CD4-positive, alpha-beta T cell treated with Interleukin-4 for 1 hour (primary cell): ENCODE data around the gene SRP14.

Experiments used
- DNase-seq, 2 donors: peaks; one replicate each; pipeline ENCODE4 v3.0.0-alpha.2; 2020 to 2022

SRP14 gene

DNA sequence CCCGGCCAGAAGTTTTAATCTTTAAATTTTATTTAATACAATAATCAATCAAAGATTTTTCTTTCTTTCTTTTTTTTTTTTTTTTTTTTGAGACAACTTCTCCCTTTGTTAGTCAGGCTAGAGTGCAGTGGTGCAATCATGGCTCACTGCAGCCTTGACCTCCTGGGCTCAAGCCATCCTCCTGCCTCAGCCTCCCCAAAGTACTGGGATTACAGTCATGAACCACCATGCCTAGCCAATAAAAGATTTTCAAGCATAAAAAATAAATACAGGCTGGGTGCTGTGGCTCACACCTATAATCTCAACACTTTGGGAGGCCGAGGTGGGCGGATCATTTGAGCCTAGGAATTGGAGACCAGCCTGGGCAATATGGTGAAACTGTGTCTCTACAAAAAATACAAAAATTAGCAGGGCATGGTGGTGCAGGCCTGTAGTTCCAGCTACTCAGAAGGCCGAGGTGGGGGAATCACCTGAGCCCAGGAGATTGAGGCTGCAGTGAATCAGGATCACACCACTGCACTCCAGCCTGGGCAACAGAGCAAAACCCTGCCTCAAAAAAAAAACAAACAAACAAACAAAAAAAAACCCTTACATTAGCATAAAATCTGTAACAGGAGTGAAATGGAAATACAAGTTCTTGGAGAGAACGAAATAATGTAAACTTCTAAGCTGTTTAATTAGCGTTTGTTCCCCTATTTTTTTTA is 29.1 kb upstream of the SRP14 start:
- no peak for DNase-seq

GRCh38 chr15:40066589-40066988 is 27.6 kb upstream of the SRP14 start:
- DNase-seq = no peak

GRCh38 chr15:40065166-40065565 is 26.2 kb upstream of the SRP14 start:
- no peak for DNase-seq

- DNase-seq = no peak
These were observed 25.4 kb upstream of the SRP14 start for GRCh38 chr15:40064231-40064894.

GRCh38 chr15:40063563-40064011 is 24.6 kb upstream of the SRP14 start:
- no peak for DNase-seq

GRCh38 chr15:40062816-40063562 is 24.0 kb upstream of the SRP14 start:
- DNase-seq = no peak

DNA sequence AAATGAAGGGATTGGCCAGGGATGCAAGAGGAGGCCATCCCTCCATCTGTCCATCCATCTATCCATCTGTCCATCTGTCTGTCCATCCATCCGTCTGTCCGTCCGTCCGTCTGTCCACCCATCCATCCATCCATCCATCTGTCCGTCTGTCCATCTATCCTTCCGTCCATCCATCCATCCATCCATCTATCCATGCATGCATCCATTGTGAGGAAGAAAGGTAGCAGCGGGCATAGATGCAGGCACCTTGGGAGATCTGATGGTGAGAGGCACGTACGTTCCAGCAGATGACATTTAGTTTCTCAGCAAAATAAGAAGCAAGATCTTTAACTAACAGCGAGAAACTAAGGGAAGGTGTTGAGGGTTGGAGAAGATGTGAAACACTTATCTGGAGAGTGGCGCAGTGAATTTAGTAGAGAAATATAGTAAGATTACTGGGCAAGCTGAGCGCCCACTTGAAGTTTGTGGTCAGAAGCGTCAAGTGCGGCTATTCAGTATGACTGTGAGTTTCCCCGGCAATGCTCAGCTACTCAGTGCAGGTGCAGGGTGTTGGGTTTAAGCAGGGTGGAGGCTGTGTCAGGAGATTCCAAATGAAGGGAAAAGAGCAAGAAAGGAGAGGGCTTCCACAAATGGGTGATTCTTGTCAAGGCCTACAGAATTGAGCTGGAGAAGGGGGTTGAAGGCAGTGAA is 22.4 kb upstream of the SRP14 start:
- no peak for DNase-seq

DNA sequence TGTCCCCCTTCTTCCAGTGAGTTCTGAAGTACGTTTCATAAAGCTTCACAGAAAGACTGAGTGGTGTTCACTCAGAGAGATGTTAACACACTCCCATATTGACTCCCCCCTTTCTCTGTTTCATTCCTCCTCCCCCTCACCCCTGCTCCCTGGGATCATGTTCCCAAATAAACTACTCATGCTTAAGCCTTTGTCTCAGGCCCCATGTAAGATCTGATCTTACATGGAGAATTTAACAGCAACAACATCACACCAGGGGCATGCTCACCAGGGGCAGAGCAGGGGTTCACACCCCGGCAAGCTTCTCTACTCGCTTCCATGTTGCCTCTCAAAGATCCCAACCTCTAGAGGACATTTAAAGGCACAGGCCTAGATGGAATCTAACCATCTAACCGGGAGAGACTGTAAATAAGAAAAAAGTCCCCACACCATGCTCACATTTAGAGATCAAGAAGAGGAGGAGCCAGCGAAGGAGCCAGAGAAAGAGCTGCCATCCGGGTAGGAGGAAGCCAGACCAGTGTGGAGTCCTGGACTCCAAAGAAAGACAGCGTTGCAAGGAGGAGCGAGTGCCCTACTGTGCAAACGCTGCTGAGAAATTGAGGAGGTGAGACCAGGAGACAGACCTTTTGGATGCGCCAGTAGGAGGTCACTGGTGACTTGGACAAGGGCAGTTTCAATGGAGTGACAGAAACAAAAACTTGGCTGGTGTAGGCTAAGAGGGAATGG is 21.4 kb upstream of the SRP14 start:
- DNase-seq = no peak

DNA sequence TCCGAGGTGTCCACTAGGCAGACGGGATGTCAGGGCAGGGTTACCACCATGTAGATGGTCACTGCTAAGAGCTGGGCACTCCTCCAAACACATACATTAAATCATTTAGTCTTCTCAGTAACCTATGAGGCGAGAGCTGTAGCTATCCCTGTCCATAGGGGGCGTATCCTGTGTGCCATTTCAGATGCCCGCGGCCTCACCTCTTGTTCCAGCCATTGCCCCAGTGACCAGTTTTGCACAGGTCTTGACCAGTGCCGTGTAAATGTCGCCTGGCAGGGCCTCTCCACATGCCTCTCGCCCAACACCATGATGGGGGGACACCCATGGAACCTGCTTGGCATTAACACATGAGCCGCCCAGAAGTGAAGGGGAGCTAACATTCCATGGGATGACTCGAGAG is 20.8 kb upstream of the SRP14 start:
- no peak for DNase-seq

DNA sequence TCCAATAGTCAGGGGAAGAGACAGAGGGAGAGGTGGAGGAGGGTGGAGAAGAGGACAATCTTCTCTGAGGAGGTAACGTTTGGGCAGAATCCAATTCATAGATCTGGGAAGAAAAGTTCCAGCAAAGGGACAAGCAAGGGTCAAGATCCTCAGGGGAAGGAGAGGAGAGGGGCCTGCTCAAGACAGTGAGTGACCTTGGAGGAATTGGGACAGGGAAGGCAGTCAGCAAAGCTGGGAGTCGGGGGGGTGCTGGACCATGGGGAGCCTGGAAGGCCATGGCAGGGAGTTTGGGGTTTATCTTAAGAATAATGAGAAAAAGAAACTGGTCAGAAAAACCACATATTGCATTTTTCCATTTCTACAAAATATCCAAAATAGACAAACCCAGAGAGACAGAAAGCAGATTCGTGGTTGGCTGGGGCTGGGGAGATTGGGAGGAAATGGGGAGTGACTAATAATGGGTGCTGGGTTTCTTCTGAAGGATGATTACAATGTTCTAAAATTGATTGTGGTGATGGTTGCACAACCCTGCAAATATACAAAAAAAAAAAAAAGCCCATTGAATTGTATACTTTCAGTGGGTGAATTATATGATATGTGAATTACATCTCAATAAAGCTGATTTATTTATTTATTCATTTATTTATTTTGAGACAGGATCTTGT is 19.6 kb upstream of the SRP14 start:
- no peak for DNase-seq

GRCh38 chr15:40055576-40056293 is 16.8 kb upstream of the SRP14 start:
- no peak for DNase-seq

DNA sequence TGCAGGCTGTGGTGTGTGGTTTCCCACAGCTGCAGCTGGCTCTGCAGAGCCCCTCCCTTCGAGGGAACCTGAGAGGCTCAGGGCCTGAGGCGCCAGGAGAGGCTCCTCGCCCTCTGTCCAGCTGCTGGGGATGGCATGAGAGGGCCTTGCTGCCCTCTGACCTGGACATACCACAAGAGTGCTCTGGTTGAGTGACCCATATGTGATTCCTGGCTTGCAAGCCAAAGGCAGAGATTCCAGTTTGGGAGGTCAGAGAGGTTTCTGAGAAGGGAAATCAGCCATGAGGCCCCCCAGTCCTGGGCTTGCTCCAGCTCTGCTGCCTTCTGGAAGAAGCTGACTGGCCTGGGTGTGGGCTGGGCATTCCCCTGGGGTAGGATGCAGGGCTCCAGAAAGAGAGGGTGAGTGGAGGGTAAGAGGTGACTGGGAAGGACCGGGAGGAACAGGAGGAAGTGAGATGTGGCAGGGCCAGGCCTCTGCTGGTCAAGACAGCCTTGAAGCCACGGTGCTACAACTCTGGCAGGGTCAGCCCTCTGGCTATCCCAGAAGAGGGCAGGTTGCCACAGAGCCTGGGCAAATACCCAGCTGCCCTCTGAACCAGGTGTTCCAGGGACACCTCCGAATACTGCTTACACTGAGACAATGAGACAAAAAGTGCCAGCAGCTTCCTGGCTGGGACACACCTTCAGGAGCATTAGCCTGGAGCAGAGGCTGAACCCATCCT is 16.0 kb upstream of the SRP14 start:
- DNase-seq = peak; percentile 31 to 39

- DNase-seq = no peak
These were observed 15.5 kb upstream of the SRP14 start for GRCh38 chr15:40054605-40054854.

DNA sequence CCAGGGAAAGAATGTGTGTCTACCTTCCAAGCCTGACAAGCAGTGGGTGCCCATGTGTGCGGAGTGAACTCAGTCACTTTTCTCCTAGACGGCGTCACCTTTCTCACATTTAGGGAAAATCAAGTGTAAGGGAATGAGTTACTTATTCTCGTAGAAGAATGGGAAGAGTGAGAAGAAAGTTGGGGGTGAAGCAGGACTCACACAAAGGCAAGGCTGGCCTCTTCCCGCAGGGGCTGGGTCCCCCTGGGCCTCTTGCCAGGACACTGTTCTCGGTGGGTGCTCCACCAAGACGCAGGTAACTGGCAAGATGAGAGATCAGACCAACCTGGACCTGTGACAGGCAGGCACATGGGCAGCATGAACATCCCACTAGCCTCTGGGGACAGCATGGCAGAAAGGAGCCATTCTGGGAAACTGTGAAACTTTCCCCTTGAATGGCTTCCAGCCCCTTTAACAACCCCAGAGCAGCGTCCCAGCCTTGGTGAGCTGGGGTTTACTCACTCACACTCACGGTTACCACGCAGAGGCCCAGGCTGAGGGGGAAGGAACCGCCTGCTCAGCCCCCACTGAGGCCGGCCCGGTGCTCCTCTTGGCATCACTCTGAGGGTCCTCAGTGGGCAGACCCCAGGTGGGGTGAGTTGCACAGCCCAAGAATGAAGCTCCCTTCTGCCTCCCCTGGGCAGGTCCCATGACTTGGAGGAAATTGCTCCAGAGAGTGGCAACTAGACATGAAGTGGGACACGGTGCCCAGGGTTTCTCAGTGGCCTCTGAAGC is 15.0 kb upstream of the SRP14 start:
- DNase-seq = no peak

DNA sequence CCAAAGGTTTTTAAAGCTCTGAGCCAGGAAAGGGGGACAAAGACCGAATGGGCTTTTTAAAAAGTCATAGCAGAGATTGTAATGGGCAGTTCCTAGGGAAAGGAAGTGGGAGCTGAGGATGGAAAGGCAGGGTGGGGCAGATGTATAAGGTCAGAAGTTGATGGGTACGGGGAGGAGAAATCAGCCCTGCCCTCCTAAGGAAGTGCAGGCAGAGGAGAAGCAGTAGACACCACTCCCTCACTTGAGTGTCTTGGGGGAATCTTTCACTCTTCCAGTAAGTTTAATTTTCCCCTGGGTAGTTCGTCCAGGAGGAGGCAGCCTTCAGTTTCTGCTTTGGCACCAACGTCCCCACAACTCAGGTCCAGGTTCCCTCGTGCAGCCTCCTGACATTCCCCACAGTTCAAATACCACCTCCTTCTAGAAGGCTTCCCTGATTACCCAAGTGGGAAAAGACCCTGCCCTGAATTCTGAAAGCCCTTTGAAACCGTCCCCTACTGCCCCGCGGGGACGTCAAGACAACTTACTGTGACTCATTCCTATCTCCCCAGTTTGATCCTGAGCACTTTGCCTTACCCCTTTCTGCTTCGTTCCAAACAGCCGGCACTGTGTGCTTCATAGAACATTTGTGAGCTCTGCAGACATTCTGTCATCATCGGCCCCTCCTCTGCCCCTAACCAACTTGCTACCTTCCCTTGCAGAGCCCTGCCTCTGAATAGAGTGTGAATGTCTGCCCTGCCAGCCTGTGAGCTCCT is 14.3 kb upstream of the SRP14 start:
- no peak for DNase-seq

- DNase-seq = no peak
These were observed 13.6 kb upstream of the SRP14 start for GRCh38 chr15:40052604-40053003.

- DNase-seq = no peak
These were observed 12.8 kb upstream of the SRP14 start for GRCh38 chr15:40051616-40052415.

GRCh38 chr15:40050788-40051470 is 11.9 kb upstream of the SRP14 start:
- DNase-seq = peak in 1 of 2 donors; percentile 36
